WTC11 (cell line): Measurements from ENCODE around the gene LRRN3. TPM values are rescaled to one million over a fixed set of nuclear protein-coding genes. Genes with fewer than 3 reads are reported as not detected.

Experiments
- ATAC-seq: fragments of 200-7000 bp; cut with Tn5 transposase; 2 replicates; pipeline ENCODE4 v1.10.0; 2021; ENCODE audit warnings: mild to moderate bottlenecking, moderate library complexity
- CTCF ChIA-PET: fragments of 300-600 bp; sonication (Branson Sonifier 250); formaldehyde crosslinking; loops from one replicate; lab custom pipeline; 2021; ENCODE audit warnings: antibody characterized with exemption; lab: Charles Lee
- POLR2A ChIA-PET: fragments of 350-600 bp; sonication (Branson Sonifier 250); formaldehyde crosslinking; loops from one replicate; lab custom pipeline; 2021; ENCODE audit warnings: antibody characterized with exemption; lab: Charles Lee
- DNase-seq: peaks from one replicate; pipeline ENCODE4 v3.0.0; 2021; ENCODE audit warnings: low spot score
- H3K27ac Mint-ChIP-seq: 2 replicates; pipeline ENCODE4 v1.8.0; 2021; ENCODE audit warnings: mixed read lengths
- H3K27me3 Mint-ChIP-seq: 2 replicates; pipeline ENCODE4 v1.8.0; 2021; ENCODE audit warnings: low read depth, mild to moderate bottlenecking, moderate library complexity, mixed read lengths
- H3K36me3 Mint-ChIP-seq: 2 replicates; pipeline ENCODE4 v1.8.0; 2021; ENCODE audit warnings: mixed read lengths
- H3K4me1 Mint-ChIP-seq: 2 replicates; pipeline ENCODE4 v1.8.0; 2022; ENCODE audit warnings: mixed read lengths
- H3K4me3 Mint-ChIP-seq: 2 replicates; pipeline ENCODE4 v1.8.0; 2021; ENCODE audit warnings: mild to moderate bottlenecking, moderate library complexity, mixed read lengths
- H3K9me3 Mint-ChIP-seq: 2 replicates; pipeline ENCODE4 v1.8.0; 2021; ENCODE audit warnings: mixed read lengths
- CREM ChIP-seq: sonication (generic); formaldehyde crosslinking; IDR thresholded peaks from 2 replicates; pipeline ENCODE4 v1.8.1; 2022; ENCODE audit warnings: mild to moderate bottlenecking, missing genetic modification reagents, moderate library complexity
- ELF4 ChIP-seq: sonication (generic); formaldehyde crosslinking; IDR thresholded peaks from 2 replicates; pipeline ENCODE4 v1.8.1; 2022; ENCODE audit warnings: low read depth, mild to moderate bottlenecking, moderate library complexity, missing genetic modification reagents
- EMX1 ChIP-seq: fragments of 250-450 bp; sonication (Bioruptor Pico); IDR thresholded peaks from 2 replicates; pipeline ENCODE4 v1.8.0; 2021; ENCODE audit warnings: mild to moderate bottlenecking
- FOXP4 ChIP-seq: sonication (generic); formaldehyde crosslinking; IDR thresholded peaks from 2 replicates; pipeline ENCODE4 v1.8.0; 2022; ENCODE audit warnings: mild to moderate bottlenecking, missing genetic modification reagents
- GRHL2 ChIP-seq: fragments of 250-450 bp; sonication (Bioruptor Pico); IDR thresholded peaks from 2 replicates; pipeline ENCODE4 v1.8.0; 2022; ENCODE audit warnings: mild to moderate bottlenecking, moderate library complexity; ENCODE audit not compliant: insufficient replicate concordance, severe bottlenecking
- JAZF1 ChIP-seq: fragments of 250-450 bp; sonication (Bioruptor Pico); IDR thresholded peaks from 2 replicates; pipeline ENCODE4 v1.9.0; 2021; ENCODE audit warnings: moderate library complexity, mild to moderate bottlenecking, inconsistent platforms
- JUN ChIP-seq: sonication (generic); formaldehyde crosslinking; IDR thresholded peaks from 2 replicates; pipeline ENCODE4 v1.8.0; 2023; ENCODE audit warnings: mild to moderate bottlenecking, missing genetic modification reagents
- NR1H2 ChIP-seq: sonication (generic); formaldehyde crosslinking; IDR thresholded peaks from 2 replicates; pipeline ENCODE4 v1.9.0; 2021; ENCODE audit warnings: mild to moderate bottlenecking, moderate library complexity, missing genetic modification reagents
- TCF7 ChIP-seq: sonication (generic); formaldehyde crosslinking; IDR thresholded peaks from 2 replicates; pipeline ENCODE4 v1.8.0; 2022; ENCODE audit warnings: mild to moderate bottlenecking, low read depth, missing genetic modification reagents, moderate library complexity
- TEAD1 ChIP-seq: sonication (generic); formaldehyde crosslinking; IDR thresholded peaks from 2 replicates; pipeline ENCODE4 v1.8.0; 2022; ENCODE audit warnings: mild to moderate bottlenecking, missing genetic modification reagents
- TEAD4 ChIP-seq: sonication (generic); formaldehyde crosslinking; IDR thresholded peaks from 2 replicates; pipeline ENCODE4 v1.8.0; 2022; ENCODE audit warnings: mild to moderate bottlenecking, missing genetic modification reagents
- ZNF263 ChIP-seq: sonication (generic); formaldehyde crosslinking; IDR thresholded peaks from 2 replicates; pipeline ENCODE4 v1.8.1; 2022; ENCODE audit warnings: low read depth, mild to moderate bottlenecking, moderate library complexity, missing genetic modification reagents
- ZNF423 ChIP-seq: fragments of 250-450 bp; sonication (Bioruptor Pico); IDR thresholded peaks from 2 replicates; pipeline ENCODE4 v2.1.2; 2022; ENCODE audit warnings: mild to moderate bottlenecking, moderate library complexity
- total RNA-seq: library from RNA; stranded (reverse); gene quantifications from 3 replicates; pipeline ENCODE4 v1.2.3, GENCODE V29; 2021
- TF ChIP-seq, protein P1 (sequence below): sonication (generic); formaldehyde crosslinking; conservative IDR thresholded peaks from 2 replicates; pipeline ENCODE4 v1.8.1; 2023; ENCODE audit warnings: mild to moderate bottlenecking, low read depth, missing genetic modification reagents, moderate library complexity
- TF ChIP-seq, protein P2 (sequence below): fragments of 250-450 bp; sonication (Bioruptor Pico); IDR thresholded peaks from 2 replicates; pipeline ENCODE4 v1.8.0; 2021; ENCODE audit warnings: mild to moderate bottlenecking
- TF ChIP-seq, protein P3 (sequence below): sonication (generic); formaldehyde crosslinking; IDR thresholded peaks from 2 replicates; pipeline ENCODE4 v1.8.1; 2022; ENCODE audit warnings: missing genetic modification reagents, borderline replicate concordance
- TF ChIP-seq, protein P4 (sequence below): fragments of 200-600 bp; IDR thresholded peaks from 2 replicates; pipeline ENCODE4 v1.8.0; 2022; ENCODE audit warnings: antibody characterized with exemption
- TF ChIP-seq, protein P5 (sequence below): sonication (generic); formaldehyde crosslinking; IDR thresholded peaks from 2 replicates; pipeline ENCODE4 v1.8.1; 2022; ENCODE audit warnings: low read depth, mild to moderate bottlenecking, moderate library complexity, missing genetic modification reagents, borderline replicate concordance

The LRRN3 gene
- total RNA-seq, 1 experiment from 2014 or later = 0.70 TPM

DNA sequence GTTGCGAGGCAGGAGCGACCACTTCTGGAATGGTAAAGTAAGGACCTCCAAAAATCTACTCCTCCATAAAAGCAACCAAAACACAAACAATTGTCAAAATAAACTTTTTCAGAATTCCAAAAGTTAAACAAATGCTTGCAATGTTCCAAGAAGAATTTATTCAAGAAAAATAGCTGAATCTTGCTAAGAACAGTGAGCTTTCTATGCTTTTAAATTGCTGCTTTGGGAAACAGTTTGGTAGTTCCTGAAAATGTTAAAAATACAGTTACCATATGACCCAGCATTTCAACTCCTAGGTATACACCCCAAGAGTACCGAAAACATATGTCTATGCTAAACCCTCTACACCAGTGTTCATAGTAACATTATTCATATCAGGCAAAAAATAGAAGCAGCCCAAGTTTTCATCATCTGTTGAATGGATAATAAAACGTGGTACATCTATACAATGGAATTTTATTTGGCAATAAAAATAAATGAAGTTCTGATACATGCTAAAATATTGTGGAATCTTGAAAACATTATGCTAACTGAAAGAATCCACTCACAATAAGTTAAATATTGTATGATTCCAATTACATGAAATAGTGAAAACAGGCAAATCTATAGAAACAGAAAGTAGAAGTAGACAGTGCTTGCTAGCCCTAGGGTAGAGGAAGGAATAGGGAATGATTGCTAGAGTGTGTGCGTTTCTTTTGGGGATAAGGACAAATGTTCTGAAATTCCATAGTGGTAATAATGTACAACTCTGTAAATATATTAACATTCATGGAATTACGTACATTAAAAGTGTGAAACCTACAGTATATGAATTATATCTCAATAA is 57.0 kb downstream of the LRRN3 start:
- Mint-ChIP-seq H3K27ac (no peak overlapping the region; the same call in 1 of the 2 replicates), H3K36me3 (no peaks in the 10 kb centered on the region), H3K27me3 (no peaks in the 10 kb centered on the region), H3K4me1 (no peaks in the 10 kb centered on the region), H3K9me3 (no peaks in the 10 kb centered on the region), H3K4me3 (no peak overlapping the region)
- DNase-seq (no peak), ATAC-seq (no peak)
- CTCF ChIA-PET = no interaction called here
- TF ChIP-seq, protein P1, sequence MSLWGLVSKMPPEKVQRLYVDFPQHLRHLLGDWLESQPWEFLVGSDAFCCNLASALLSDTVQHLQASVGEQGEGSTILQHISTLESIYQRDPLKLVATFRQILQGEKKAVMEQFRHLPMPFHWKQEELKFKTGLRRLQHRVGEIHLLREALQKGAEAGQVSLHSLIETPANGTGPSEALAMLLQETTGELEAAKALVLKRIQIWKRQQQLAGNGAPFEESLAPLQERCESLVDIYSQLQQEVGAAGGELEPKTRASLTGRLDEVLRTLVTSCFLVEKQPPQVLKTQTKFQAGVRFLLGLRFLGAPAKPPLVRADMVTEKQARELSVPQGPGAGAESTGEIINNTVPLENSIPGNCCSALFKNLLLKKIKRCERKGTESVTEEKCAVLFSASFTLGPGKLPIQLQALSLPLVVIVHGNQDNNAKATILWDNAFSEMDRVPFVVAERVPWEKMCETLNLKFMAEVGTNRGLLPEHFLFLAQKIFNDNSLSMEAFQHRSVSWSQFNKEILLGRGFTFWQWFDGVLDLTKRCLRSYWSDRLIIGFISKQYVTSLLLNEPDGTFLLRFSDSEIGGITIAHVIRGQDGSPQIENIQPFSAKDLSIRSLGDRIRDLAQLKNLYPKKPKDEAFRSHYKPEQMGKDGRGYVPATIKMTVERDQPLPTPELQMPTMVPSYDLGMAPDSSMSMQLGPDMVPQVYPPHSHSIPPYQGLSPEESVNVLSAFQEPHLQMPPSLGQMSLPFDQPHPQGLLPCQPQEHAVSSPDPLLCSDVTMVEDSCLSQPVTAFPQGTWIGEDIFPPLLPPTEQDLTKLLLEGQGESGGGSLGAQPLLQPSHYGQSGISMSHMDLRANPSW (CRISPR knock-in tag) = no peak
- TF ChIP-seq, protein P2, sequence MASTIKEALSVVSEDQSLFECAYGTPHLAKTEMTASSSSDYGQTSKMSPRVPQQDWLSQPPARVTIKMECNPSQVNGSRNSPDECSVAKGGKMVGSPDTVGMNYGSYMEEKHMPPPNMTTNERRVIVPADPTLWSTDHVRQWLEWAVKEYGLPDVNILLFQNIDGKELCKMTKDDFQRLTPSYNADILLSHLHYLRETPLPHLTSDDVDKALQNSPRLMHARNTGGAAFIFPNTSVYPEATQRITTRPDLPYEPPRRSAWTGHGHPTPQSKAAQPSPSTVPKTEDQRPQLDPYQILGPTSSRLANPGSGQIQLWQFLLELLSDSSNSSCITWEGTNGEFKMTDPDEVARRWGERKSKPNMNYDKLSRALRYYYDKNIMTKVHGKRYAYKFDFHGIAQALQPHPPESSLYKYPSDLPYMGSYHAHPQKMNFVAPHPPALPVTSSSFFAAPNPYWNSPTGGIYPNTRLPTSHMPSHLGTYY (CRISPR knock-in tag) = no peak
- no peak for TF ChIP-seq FOXP4 (CRISPR knock-in tag)
- TF ChIP-seq, protein P3, sequence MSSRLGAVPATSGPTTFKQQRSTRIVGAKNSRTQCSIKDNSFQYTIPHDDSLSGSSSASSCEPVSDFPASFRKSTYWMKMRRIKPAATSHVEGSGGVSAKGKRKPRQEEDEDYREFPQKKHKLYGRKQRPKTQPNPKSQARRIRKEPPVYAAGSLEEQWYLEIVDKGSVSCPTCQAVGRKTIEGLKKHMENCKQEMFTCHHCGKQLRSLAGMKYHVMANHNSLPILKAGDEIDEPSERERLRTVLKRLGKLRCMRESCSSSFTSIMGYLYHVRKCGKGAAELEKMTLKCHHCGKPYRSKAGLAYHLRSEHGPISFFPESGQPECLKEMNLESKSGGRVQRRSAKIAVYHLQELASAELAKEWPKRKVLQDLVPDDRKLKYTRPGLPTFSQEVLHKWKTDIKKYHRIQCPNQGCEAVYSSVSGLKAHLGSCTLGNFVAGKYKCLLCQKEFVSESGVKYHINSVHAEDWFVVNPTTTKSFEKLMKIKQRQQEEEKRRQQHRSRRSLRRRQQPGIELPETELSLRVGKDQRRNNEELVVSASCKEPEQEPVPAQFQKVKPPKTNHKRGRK (CRISPR knock-in tag) = no peak
- TF ChIP-seq ZNF423 (CRISPR knock-in tag) = no peak
- no peak for TF ChIP-seq TEAD4 (CRISPR knock-in tag)
- no peak for TF ChIP-seq ZNF263
- TF ChIP-seq GRHL2 = no peak
- TF ChIP-seq NR1H2 (CRISPR knock-in tag) = no peak
- POLR2A ChIA-PET = no interaction called here

DNA sequence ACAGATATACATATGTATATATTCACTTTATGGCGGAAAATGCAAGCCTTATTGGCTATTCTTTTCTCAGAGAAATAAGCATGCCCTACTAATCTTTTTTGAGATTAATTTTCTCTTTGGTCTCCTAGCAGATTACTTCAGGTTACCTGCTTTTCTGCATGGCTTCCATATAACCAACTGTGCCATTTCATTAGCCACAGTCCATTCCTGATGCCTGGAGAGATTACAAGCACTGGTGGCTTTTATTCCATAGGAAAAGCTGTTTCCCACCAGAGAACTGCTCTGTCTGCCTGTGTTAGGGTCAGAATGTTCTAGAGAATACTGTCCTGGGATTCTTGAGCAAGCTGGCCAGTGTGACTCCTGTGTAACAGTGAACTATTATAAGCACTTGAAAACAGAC is 59.8 kb downstream of the LRRN3 start:
- H3K9me3 Mint-ChIP-seq = no peaks in the 10 kb centered on the region
- H3K4me1 Mint-ChIP-seq = no peaks in the 10 kb centered on the region
- TF ChIP-seq ELF4 (CRISPR knock-in tag) = no peak
- no peak for TF ChIP-seq CREM (CRISPR knock-in tag)
- TF ChIP-seq, protein P4, sequence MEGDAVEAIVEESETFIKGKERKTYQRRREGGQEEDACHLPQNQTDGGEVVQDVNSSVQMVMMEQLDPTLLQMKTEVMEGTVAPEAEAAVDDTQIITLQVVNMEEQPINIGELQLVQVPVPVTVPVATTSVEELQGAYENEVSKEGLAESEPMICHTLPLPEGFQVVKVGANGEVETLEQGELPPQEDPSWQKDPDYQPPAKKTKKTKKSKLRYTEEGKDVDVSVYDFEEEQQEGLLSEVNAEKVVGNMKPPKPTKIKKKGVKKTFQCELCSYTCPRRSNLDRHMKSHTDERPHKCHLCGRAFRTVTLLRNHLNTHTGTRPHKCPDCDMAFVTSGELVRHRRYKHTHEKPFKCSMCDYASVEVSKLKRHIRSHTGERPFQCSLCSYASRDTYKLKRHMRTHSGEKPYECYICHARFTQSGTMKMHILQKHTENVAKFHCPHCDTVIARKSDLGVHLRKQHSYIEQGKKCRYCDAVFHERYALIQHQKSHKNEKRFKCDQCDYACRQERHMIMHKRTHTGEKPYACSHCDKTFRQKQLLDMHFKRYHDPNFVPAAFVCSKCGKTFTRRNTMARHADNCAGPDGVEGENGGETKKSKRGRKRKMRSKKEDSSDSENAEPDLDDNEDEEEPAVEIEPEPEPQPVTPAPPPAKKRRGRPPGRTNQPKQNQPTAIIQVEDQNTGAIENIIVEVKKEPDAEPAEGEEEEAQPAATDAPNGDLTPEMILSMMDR = no peak
- no peak for TF ChIP-seq JUN
- no peak for TF ChIP-seq TCF7 (CRISPR knock-in tag)
- no peak for TF ChIP-seq ZNF263
- TF ChIP-seq JAZF1 (CRISPR knock-in tag) = no peak
- no peak for TF ChIP-seq EMX1 (CRISPR knock-in tag)
- TF ChIP-seq, protein P5, sequence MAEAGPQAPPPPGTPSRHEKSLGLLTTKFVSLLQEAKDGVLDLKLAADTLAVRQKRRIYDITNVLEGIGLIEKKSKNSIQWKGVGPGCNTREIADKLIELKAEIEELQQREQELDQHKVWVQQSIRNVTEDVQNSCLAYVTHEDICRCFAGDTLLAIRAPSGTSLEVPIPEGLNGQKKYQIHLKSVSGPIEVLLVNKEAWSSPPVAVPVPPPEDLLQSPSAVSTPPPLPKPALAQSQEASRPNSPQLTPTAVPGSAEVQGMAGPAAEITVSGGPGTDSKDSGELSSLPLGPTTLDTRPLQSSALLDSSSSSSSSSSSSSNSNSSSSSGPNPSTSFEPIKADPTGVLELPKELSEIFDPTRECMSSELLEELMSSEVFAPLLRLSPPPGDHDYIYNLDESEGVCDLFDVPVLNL (CRISPR knock-in tag) = no peak
- TF ChIP-seq TEAD1 = no peak
- TF ChIP-seq, all 79 proteins: peak for 0
- ATAC-seq (no peak), DNase-seq (no peak)
- H3K4me3 Mint-ChIP-seq = no peak overlapping the region
- no peaks in the 10 kb centered on the region for H3K36me3 Mint-ChIP-seq
- no peaks in the 10 kb centered on the region for H3K27me3 Mint-ChIP-seq
- H3K27ac Mint-ChIP-seq = no peak overlapping the region
- POLR2A ChIA-PET = no interaction called here
- CTCF ChIA-PET = no interaction called here
